WI38 (cell line): Measurements from ENCODE around the gene MGME1.

ENCODE experiments used
- H3K4me3 ChIP-seq: 2 replicates; pipeline ENCODE4 v1.5.1; 2011; ENCODE audit warnings: low read depth, mild to moderate bottlenecking, control low read depth, low read length
- TF ChIP-seq, protein P1 (sequence below): IDR thresholded peaks from 2 replicates; pipeline ENCODE4 v1.5.1; 2012; ENCODE audit warnings: low read depth, mild to moderate bottlenecking, control low read depth, low read length

MGME1 gene

DNA sequence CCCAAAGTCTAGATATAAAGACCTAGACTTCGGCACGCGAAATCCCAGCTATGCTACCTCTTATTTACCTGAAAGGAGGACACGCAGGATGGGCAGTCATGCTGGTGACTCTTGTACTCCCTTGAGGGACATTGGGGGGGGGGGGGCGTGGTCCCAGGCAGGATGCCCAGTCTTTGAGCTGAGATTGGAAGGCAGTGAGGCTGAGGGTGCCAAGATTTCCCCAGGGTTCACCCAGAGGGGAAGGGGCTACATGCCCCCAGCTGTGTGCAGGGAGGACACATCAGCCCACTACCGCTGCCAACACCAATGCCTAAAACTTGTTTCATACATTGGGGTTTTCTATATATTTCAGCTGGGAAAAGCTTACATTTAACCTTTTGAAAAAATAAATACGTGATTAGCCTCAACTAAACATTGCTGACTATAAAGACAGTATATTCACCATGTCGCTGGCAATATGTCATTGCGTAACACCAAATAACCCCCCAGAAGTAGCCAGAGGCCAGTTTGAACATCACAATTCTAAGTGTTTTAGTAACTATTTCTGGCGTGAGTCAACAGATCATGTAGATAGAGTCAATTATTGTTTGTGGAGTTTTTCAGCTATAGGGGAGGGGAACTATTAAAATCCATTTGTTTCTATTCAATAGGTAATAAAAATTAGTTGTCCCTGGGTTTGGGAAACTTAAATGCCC is 21.6 kb downstream of the MGME1 start:
- TF ChIP-seq, protein P1, sequence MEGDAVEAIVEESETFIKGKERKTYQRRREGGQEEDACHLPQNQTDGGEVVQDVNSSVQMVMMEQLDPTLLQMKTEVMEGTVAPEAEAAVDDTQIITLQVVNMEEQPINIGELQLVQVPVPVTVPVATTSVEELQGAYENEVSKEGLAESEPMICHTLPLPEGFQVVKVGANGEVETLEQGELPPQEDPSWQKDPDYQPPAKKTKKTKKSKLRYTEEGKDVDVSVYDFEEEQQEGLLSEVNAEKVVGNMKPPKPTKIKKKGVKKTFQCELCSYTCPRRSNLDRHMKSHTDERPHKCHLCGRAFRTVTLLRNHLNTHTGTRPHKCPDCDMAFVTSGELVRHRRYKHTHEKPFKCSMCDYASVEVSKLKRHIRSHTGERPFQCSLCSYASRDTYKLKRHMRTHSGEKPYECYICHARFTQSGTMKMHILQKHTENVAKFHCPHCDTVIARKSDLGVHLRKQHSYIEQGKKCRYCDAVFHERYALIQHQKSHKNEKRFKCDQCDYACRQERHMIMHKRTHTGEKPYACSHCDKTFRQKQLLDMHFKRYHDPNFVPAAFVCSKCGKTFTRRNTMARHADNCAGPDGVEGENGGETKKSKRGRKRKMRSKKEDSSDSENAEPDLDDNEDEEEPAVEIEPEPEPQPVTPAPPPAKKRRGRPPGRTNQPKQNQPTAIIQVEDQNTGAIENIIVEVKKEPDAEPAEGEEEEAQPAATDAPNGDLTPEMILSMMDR: no peak
- H3K4me3 ChIP-seq: no peak overlapping the region

DNA sequence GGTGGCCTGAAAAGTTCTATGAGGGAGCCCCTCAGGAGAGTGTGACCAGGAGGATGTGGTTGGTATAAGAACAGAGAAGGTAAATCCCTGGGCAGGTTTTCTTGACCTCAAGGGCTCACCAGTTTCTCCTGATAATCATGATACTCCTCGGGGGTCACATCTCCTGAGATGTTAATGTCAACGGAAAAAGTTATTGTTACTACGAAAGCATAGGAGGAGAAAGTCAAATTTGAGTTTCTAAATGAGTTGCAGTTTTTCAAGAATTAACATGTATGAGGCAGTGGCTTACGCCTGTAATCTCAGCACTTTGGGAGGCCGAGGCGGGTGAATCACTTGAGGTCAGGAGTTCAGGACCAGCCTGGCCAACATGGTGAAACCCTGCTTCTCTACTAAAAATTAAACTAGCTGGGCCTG is 23.4 kb downstream of the MGME1 start:
- TF ChIP-seq, protein P1: no peak
- H3K4me3 ChIP-seq: no peak overlapping the region

DNA sequence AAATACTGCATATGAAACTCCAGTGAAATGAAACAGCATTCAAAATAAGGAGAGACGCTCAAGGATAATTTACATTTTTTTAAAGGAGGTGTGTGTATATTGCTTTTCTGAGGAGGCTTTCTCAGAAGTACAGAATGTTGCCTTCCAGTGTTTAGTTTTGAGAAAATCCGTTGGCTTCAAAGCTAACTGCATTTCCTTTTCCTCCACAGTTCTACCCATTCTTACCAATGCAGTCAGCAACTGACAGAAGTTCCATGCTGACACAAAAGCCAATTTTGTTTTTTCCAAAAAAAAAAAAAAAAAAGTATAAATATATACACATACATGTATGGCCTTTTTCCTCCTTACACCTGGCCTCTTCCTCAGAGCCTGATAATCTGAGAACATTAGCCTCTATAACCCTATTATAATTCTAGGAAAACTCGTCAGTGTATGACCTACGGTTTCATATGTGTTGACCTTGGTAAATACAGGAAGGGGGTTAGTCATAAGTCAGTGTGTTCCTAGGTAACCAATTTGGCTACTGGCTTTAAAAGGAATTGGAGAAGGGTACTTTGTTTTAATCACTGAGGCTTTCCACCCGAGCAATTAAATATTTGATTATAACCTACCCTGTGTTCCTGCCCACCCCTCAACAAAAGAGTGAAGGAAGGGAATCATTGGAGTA is 24.2 kb downstream of the MGME1 start:
- no peak overlapping the region for H3K4me3 ChIP-seq

DNA sequence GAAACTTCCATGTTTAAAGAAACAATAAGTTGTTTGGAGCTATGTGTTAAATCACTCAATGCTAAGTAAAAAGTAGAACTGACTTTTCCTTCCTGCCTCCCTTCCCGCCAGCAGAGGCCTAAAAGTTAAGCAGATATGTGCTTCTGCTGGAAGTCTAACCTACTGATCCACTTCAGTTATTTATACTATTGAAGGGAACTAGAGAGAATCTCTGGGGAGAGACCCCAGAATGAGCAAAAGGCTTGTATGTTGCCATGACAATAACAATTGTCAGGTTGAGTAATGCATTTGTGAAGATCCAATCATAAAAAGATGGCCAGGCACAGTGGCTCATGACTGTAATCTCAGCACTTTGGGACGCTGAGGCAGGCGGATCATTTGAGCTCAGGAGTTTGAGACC is 24.7 kb downstream of the MGME1 start:
- TF ChIP-seq, protein P1: no peak

More for the DNA sequence above, 24.2 kb downstream of the MGME1 start:
- TF ChIP-seq, protein P1: no peak

DNA sequence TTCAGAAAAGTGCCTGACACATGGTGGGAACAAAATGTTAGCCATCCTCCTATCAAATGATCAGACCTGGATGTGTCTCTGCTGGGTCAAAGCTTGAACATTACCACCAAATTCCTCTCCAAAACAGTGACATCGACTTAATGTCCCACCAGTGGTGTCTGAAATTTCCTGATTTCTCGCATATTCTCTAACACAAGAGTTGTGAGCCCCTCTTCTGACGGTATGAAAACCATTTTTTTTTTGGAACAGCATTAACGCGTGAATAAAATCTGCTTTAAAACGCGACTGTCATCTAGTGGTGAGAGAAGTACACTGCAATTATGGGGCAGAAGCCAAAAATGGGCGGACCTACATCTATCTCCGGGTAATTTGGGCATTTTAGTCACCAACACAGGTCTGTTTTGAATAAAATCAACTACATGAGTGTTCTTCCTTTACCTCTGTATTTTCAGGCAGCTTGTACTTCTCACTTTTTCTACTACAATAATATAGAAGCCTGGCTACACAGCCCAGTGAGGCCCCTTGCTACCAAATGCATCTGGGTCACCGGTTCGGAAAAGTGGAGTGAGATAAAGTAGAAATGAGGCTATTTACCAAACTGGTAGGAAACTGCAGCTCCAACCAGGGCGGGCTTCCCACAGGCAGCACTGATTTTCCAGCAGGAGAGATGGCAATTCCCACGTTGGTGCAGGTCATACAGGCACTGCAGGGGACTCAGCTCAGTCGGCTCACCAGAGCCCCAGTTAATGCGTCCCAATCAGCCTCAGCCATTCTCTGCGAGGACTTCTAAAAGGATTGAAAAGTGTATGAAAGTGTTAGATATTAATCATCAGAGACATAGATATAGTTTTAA is 27.4 kb downstream of the MGME1 start:
- TF ChIP-seq, protein P1: peak; percentile 93
- H3K4me3 ChIP-seq: no peak overlapping the region

More for the DNA sequence above, 24.7 kb downstream of the MGME1 start:
- no peak overlapping the region for H3K4me3 ChIP-seq

DNA sequence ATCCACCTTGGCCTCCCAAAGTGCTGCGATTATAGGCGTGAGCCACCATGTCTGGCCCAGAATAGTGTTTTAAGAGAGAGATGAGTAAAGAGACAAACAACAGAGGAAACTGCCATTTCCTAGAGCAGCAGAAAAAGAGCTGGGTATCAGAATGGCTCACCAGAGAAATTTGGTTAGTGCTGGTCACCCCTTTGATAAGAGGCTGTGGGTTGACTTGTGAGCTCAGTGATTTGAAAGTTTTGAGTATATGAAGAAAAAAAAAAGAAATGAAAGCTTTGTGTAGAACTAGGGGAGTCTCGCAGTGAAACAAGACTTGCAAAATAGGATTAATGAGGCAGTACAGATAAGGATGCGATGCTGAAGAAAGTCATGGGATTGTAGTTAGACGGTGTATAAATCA is 29.6 kb downstream of the MGME1 start:
- no peak overlapping the region for H3K4me3 ChIP-seq
- TF ChIP-seq, protein P1: no peak

DNA sequence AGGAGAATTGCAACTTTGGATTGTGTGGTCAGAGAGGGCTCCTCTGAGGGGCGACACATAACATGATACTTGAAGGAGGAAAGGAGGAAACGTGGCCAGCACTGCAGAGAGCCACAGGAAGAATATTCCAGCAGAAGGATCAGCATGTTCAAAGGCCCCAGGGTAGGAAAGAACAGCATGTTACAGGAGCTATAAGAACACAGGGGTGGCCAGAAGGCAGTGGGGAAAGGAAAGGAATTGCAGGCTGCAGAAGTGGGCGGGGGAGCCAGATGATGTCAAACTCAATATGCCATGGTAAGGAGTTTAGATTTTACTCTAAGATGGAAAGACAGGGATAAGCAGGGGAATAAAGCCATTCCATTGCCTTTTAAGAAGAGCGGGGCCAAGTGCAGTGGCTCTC is 30.7 kb downstream of the MGME1 start:
- TF ChIP-seq, protein P1: no peak
- H3K4me3 ChIP-seq: no peak overlapping the region
